ENCODE results near the gene ARID3B.

DNA sequence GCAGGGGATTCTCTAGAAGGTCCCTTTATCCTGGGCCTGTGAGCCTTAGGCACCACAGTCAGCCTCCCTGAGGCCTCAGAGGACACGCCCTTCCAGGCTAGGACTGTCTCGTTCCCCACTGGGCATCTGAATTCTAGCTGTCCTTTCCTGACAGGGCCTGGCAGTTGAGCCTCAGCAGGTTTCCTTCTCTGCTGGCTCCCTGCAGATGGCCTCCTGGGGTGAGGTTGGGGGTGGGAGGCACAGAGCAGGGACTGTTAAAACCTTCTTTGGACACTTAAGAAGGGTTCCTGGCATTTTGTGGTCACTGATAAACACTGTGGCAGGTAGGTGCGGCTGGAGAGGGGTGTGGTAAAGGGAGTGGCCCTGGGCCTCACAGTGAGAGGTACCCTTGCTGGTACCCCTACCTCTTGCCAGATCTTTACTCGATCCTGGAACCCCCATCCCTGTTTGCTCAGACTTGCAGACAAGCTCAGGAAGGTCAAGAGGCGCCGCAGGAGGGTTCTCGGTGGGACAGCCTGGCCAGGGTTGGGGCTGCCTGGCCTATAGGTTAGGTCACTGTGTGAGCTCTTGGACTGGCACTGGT is 83.1 kb downstream of the ARID3B start:
- TF ChIP-seq, protein P1, sequence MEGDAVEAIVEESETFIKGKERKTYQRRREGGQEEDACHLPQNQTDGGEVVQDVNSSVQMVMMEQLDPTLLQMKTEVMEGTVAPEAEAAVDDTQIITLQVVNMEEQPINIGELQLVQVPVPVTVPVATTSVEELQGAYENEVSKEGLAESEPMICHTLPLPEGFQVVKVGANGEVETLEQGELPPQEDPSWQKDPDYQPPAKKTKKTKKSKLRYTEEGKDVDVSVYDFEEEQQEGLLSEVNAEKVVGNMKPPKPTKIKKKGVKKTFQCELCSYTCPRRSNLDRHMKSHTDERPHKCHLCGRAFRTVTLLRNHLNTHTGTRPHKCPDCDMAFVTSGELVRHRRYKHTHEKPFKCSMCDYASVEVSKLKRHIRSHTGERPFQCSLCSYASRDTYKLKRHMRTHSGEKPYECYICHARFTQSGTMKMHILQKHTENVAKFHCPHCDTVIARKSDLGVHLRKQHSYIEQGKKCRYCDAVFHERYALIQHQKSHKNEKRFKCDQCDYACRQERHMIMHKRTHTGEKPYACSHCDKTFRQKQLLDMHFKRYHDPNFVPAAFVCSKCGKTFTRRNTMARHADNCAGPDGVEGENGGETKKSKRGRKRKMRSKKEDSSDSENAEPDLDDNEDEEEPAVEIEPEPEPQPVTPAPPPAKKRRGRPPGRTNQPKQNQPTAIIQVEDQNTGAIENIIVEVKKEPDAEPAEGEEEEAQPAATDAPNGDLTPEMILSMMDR (IDR thresholded peaks at IDR 0.05): no peak
- TF ChIP-seq POLR2A (IDR thresholded peaks at IDR 0.05) (no peak), EP300 (IDR thresholded peaks at IDR 0.05) (no peak)
